Parathyroid adenoma (tissue), 2 donors: ENCODE data around the gene UGT1A8.

Source experiments
- H2AFZ ChIP-seq: fragments of 300-600 bp; sonication (generic); one replicate; pipeline ENCODE4 v1.7.0; 2017; ENCODE audit warnings: antibody characterized with exemption, mild to moderate bottlenecking
- H3K27ac ChIP-seq: fragments of 300-600 bp; sonication (generic); one replicate; pipeline ENCODE4 v1.7.0; 2017
- H3K27me3 ChIP-seq: fragments of 300-600 bp; sonication (generic); one replicate; pipeline ENCODE4 v1.7.0; 2017; ENCODE audit warnings: low read length; ENCODE audit not compliant: control insufficient read depth, insufficient read depth
- H3K36me3 ChIP-seq: fragments of 300-600 bp; sonication (generic); one replicate; pipeline ENCODE4 v1.7.0; 2017; ENCODE audit warnings: low read length; ENCODE audit not compliant: control insufficient read depth, insufficient read depth
- H3K4me1 ChIP-seq: fragments of 300-600 bp; sonication (generic); one replicate; pipeline ENCODE4 v1.7.0; 2017; ENCODE audit warnings: control low read depth
- H3K4me2 ChIP-seq: fragments of 300-600 bp; sonication (generic); one replicate; pipeline ENCODE4 v1.7.0; 2017; ENCODE audit warnings: low read length
- H3K4me3 ChIP-seq: fragments of 300-600 bp; sonication (generic); one replicate; pipeline ENCODE4 v1.7.0; 2017; ENCODE audit warnings: low read depth, low read length
- H3K79me2 ChIP-seq: fragments of 300-600 bp; sonication (generic); one replicate; pipeline ENCODE4 v1.7.0; 2017; ENCODE audit warnings: control low read depth
- H3K9ac ChIP-seq: fragments of 300-600 bp; sonication (generic); one replicate; pipeline ENCODE4 v1.7.0; 2017; ENCODE audit warnings: mild to moderate bottlenecking
- H3K9me3 ChIP-seq: fragments of 300-600 bp; sonication (generic); one replicate; pipeline ENCODE4 v1.7.0; 2017; ENCODE audit warnings: low read length; ENCODE audit not compliant: control insufficient read depth
- CTCF ChIP-seq: fragments of 300-600 bp; sonication (generic); IDR thresholded peaks from one replicate; pipeline ENCODE4 v1.7.0; 2017; ENCODE audit warnings: antibody characterized with exemption, mild to moderate bottlenecking
- donor health status: primary hyperparathyroidism.

Gene UGT1A8

GRCh38 chr2:233798335-233799086, 181.1 kb downstream of the UGT1A8 start:
- Histone ChIP-seq H3K27me3 (no peaks in the 10 kb centered on the region), H3K36me3 (no peaks in the 10 kb centered on the region), H3K9me3 (no peaks in the 10 kb centered on the region), H2AFZ (no peak overlapping the region), H3K4me2 (no peak overlapping the region), H3K27ac (no peak overlapping the region), H3K4me1 (no peaks in the 10 kb centered on the region), H3K9ac (no peak overlapping the region), H3K4me3 (no peak overlapping the region), H3K79me2 (no peaks in the 10 kb centered on the region)
- TF ChIP-seq CTCF = no peak

GRCh38 chr2:233799087-233799665, 181.7 kb downstream of the UGT1A8 start:
- TF ChIP-seq CTCF = no peak
- Histone ChIP-seq H3K4me3 (no peak overlapping the region), H3K27me3 (no peaks in the 10 kb centered on the region), H3K36me3 (no peaks in the 10 kb centered on the region), H3K4me1 (no peaks in the 10 kb centered on the region), H3K4me2 (no peak overlapping the region), H3K9me3 (no peaks in the 10 kb centered on the region), H2AFZ (no peak overlapping the region), H3K9ac (no peak overlapping the region), H3K79me2 (no peaks in the 10 kb centered on the region), H3K27ac (no peak overlapping the region)

GRCh38 chr2:233799716-233800115, 182.3 kb downstream of the UGT1A8 start:
- Histone ChIP-seq H3K27me3 (no peaks in the 10 kb centered on the region), H3K9me3 (no peaks in the 10 kb centered on the region), H3K79me2 (no peaks in the 10 kb centered on the region), H3K27ac (no peak overlapping the region), H3K4me3 (no peak overlapping the region), H3K9ac (no peak overlapping the region), H3K36me3 (no peaks in the 10 kb centered on the region), H3K4me2 (no peak overlapping the region), H3K4me1 (no peaks in the 10 kb centered on the region), H2AFZ (no peak overlapping the region)
- no peak for TF ChIP-seq CTCF

- H3K9ac ChIP-seq = no peak overlapping the region
- H3K79me2 ChIP-seq = no peaks in the 10 kb centered on the region
- H3K27ac ChIP-seq = no peak overlapping the region
- H3K4me2 ChIP-seq = no peak overlapping the region
- H3K4me3 ChIP-seq = no peak overlapping the region
- H3K27me3 ChIP-seq = no peaks in the 10 kb centered on the region
- H3K4me1 ChIP-seq = no peaks in the 10 kb centered on the region
- H2AFZ ChIP-seq = no peak overlapping the region
- no peak for TF ChIP-seq CTCF
- H3K9me3 ChIP-seq = no peaks in the 10 kb centered on the region
- H3K36me3 ChIP-seq = no peaks in the 10 kb centered on the region
These were observed 182.8 kb downstream of the UGT1A8 start for GRCh38 chr2:233800208-233800607.
